NCI-H446 (cell line): Measurements from ENCODE around the gene GNL1.
A peak's percentile ranks its signal among the peaks of the same experiment; 100 is the strongest.
"Not testable (repeated sequence)": the region's sequence is repeated elsewhere in the genome, so short reads cannot be mapped to it uniquely, and the experiment has no call there.

Source experiments
- DNase-seq, 2 experiments: peaks; one replicate each; lab custom pipeline; 2025; lab: John Stamatoyannopoulos, UW

Gene GNL1

GRCh38 chr6:30529349-30529875 lies 26.9 kb downstream of the GNL1 start:
- DNase-seq = not testable (repeated sequence)

- DNase-seq = not testable (repeated sequence)
Measured at GRCh38 chr6:30526444-30526843, 29.8 kb downstream of the GNL1 start.

GRCh38 chr6:30521952-30522351 lies 34.3 kb downstream of the GNL1 start:
- not testable (repeated sequence) for DNase-seq

GRCh38 chr6:30521082-30521481 lies 35.2 kb downstream of the GNL1 start:
- DNase-seq = not testable (repeated sequence)

GRCh38 chr6:30520522-30520921 lies 35.8 kb downstream of the GNL1 start:
- no peak for DNase-seq

- DNase-seq = not testable (repeated sequence)
Measured at GRCh38 chr6:30518505-30519145, 37.7 kb downstream of the GNL1 start.

- not testable (repeated sequence) for DNase-seq
Measured at GRCh38 chr6:30517767-30518504, 38.4 kb downstream of the GNL1 start.

- not testable (repeated sequence) for DNase-seq
Measured at GRCh38 chr6:30516754-30517076, 39.6 kb downstream of the GNL1 start.

GRCh38 chr6:30515944-30516753 lies 40.1 kb downstream of the GNL1 start:
- peak in 1 of 2 experiments; percentile 54 for DNase-seq

- DNase-seq = no peak
Measured at GRCh38 chr6:30515106-30515505, 41.2 kb downstream of the GNL1 start.

- no peak for DNase-seq
Measured at GRCh38 chr6:30513451-30513850, 42.8 kb downstream of the GNL1 start.

- DNase-seq = no peak
Measured at GRCh38 chr6:30511169-30511546, 45.1 kb downstream of the GNL1 start.

GRCh38 chr6:30510419-30511168 lies 45.7 kb downstream of the GNL1 start:
- no peak for DNase-seq

- DNase-seq = no peak
Measured at GRCh38 chr6:30508890-30509736, 47.2 kb downstream of the GNL1 start.

- DNase-seq = no peak
Measured at GRCh38 chr6:30507849-30508827, 48.2 kb downstream of the GNL1 start.

GRCh38 chr6:30500421-30501355 lies 55.6 kb downstream of the GNL1 start:
- no peak for DNase-seq

GRCh38 chr6:30498705-30499104 lies 57.6 kb downstream of the GNL1 start:
- not testable (repeated sequence) for DNase-seq

- no peak for DNase-seq
Measured at GRCh38 chr6:30497714-30498113, 58.6 kb downstream of the GNL1 start.

- not testable (repeated sequence) for DNase-seq
Measured at GRCh38 chr6:30497261-30497599, 59.1 kb downstream of the GNL1 start.
